Kidney tubule cell (primary cell): ENCODE data around the gene CXXC1.
A peak's percentile ranks its signal among the peaks of the same experiment; 100 is the strongest.
"Not testable (repeated sequence)": the region's sequence is repeated elsewhere in the genome, so short reads cannot be mapped to it uniquely, and the experiment has no call there.

ENCODE experiments used
- DNase-seq: peaks from one replicate; pipeline ENCODE4 v3.0.0-alpha.2; 2018; ENCODE audit warnings: low spot score

CXXC1 gene

GRCh38 chr18:50297621-50298442, 10.3 kb upstream of the CXXC1 start:
- peak; percentile 75 for DNase-seq

DNA sequence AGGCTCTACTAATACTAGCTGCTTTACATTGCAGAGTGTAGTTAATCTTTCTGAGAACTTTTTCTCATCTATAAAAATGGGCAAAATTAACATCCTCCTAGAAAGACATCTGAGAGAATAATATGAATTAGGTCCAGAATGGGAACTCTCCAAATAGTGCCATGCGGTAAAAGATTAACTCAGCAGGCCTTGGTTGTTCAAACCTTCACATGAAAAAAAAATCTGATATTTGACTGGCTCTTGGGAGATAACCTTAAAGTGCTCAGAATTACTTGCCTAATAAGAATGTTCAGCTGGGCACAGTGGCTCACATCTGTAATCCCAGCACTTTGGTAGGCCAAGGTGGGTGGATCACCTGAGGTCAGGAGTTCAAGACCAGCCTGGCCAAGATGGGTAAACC, 5.5 kb upstream of the CXXC1 start:
- no peak for DNase-seq

DNA sequence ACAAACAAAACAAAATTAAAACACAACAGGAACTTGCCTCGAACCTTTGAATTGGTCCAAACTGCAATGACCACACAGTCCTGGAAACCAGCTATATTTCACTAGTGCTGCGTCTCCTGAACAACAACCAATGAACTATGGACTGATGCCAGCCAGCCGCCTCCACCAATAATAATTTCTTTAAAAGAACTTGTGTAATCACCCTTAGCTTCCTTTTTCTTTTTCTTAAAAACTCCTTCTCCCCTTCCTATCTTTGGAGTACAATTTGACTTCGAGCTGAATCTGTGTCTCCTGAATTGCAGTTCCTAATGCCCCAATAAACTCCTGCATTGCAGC, 1.6 kb upstream of the CXXC1 start:
- DNase-seq = no peak

GRCh38 chr18:50288348-50289107, 1.0 kb upstream of the CXXC1 start:
- not testable (repeated sequence) for DNase-seq

DNA sequence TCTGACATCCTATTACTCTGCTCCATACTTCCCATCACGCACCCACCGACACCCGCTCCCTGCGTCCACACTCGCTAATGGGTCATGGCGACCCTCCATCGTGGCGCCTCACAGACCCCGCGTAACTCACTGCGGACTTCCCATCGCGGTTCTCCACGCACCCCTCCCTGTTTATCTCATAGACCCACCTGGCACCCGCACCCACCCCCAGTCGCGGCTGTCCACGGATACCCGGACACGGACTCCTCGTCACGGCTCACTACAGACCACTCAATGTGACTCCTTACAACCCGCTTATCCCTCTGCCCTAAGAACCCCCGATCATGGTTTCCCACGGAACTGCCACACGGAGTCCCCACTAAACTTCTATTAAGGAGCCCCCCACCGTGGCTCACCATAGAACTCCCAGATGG, 458 bp downstream of the CXXC1 start:
- DNase-seq = no peak

DNA sequence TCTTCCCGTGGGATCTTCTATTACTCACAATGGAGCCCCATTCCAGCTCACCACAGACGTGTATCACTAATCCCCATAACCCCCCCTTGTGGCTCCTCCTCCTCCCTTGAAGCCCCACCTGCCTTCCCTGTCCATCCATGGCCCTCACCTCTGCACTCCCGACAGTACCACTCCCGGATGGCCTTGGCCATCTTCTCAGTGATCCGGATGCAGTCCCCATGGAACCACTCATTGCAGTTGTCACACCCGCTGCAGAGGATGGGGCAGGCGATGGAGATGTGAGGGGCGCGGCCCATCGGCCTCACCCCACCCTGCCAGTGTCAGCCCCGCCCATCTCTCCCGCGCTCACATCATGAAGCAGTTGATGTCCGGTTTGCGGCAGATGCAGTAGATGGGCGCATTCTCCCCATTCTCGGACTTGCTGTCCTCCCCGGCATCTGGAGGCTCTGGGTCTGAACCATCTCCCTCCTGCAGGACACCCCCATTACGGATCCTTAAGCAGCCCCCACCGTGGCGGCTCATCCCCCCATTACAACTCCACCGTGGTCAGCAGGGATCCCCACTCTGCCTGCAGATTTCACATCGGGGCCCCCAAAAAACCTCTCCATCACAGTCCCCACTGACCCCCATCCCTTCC, 983 bp downstream of the CXXC1 start:
- peak; percentile 30 for DNase-seq

GRCh38 chr18:50285631-50286321, 1.7 kb downstream of the CXXC1 start:
- no peak for DNase-seq

DNA sequence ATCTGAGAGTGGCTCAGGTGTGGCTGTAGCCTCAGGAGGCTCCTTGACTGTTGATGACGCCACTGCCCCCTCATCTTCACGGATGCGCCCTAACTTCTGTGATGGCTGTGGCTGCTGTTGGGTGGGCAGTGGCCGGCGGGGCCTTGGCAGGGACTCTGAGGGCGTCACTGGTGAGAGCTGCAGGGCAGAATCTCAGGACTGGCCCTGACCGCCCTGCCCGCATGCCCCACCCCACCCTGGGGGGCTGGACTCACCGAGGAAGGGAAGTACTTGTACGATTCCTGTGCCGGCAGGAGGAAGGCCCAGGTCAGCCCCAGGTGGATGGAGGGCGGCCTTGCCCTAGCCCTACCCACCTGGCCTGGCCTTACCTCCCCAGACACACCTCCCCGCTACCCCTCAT, 2.4 kb downstream of the CXXC1 start:
- no peak for DNase-seq

DNA sequence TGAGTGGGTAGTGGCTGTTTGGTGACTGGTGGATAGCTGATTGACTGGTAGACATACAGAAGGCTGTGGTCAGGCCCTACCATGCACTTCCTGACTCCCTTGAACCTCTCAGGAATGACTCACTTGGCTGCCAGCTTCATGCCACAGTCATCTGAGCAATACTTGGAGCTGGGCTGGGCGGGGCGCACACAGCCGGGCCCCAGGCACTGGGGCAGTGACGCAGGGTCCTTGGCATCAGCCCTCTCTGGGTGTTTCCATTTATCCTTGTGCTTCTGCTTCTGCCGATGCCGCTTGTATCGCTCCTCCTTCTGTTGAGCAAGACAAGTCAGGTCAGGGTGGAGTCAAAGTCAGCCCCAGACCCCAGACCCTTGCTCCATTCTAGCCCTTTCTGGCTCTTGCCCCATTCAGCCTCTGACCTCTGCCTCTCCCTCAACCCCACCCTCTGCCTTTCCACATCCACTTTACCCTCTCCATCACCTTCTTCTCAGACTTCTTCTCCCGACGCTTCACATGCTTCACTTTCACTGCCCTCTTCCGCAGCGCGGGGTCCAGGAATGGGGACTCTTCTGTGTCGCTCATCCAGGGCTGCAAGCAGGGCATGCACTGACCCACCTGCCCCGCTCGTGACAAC, 3.1 kb downstream of the CXXC1 start:
- peak; percentile 77 for DNase-seq

DNA sequence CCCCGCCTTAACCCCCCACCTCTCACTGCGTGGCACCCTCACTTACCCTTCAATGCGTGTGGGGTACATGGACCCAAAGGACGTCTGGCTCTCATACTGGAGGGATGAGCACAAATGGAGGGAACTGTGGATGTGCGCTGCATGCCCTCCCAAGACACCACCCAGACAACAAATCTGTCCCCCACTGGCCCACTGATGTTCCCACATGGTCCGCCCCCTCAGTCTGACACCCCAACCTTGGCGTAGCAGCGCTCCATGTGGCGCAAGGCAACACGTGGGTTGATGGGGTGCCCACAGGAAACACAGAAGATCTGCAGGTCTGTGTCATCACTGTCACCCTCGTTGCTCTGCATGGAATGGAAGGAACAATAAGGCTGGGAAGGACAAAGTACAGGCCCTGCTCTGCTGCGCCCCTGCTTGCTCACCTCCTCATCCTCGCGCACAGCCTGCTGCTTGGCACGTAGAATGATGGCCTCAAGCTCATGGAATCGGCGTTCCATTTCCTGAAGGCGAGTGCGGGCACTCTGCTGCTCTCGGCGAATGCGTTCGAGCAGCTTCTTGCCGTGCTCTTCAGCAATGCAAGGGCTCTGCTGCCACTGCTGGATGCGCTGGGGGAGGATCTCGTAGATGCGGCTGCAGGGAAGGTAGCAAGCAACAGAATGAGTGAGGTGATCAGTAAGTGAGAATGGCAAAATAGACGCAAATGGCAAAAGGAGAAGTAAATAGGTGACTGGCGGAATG, 3.9 kb downstream of the CXXC1 start:
- no peak for DNase-seq

GRCh38 chr18:50282521-50283335, 4.8 kb downstream of the CXXC1 start:
- no peak for DNase-seq

- no peak for DNase-seq
Observed at GRCh38 chr18:50281972-50282520, 5.4 kb downstream of the CXXC1 start.

DNA sequence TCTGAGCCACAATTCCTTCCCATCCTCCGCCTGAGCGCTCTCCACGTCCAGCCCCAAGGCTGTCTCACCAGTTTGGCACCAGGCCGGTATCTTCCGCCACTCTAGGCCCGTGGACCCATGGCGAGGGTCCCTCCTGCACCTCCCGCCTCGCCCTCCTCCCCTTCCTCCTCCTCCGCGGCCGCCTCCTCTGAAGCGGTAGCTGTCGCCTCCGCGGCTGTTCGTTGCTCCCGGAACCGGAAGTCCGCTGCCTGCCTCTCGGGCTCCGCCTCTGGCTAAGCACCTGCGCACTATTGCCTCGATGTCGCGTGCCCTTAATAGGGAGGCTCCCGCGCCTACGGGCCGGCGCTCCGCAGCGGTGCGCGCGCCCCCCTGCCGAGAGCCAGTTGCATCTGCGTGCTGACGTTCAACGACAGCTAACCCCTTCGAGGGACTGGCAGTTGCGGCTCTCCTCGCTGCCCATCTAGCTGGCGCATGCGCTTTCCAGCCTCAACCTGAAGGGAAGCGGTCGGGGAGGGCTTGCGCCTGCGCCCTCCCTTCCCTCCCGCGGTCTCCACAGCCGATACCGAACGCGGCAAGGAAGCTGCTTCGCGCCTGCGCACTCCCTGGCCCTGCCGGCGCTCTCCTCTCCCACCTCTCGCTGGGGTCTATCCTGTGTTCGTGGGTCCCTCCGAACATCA, 6.1 kb downstream of the CXXC1 start, which contains the start of gene MBD1:
Gene MBD1, minus strand, starts transcription at position 229 of the 677 bp plus-strand sequence. CDS start 1,531 bp downstream, outside the sequence.
- peak; percentile 99 for DNase-seq

- DNase-seq = no peak
Observed at GRCh38 chr18:50280707-50281294, 6.7 kb downstream of the CXXC1 start.

DNA sequence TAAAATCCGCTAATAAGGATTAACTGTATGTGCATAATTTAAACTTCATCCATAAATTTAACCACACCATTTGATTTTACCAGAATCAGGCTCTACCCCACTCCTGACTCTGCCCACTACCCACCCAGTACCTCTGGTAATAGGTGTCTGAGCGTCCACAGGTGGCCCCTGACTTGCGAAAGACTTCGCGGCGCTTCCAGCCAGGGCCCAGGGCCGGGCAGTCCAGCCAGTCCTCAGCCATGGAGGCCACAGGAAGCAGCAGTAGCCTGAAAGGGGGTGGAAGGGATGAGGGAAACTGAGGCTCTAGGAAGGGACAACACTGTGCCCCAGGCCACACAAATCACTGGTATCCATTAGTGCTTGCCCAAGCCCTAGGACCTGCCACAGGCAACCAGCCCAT, 7.7 kb downstream of the CXXC1 start:
- no peak for DNase-seq

DNA sequence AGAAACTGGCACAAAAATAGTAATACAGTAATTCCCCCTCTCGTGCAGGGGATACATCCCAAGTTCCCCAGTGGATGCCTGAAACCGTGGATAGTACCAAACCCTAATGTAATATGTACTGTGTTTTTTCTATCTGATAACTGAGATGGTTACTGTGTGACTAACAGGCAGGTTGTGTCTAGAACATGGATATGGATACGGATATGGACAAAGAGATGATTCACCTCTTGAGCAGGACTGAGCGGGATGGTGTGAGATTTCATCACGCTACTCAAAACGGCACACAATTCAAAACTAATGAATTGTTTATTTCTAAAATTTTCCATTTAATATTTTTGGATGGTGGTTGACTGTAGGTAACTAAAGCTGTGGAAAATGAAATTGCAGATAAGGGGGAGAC, 9.6 kb downstream of the CXXC1 start:
- DNase-seq = peak; percentile 33

DNA sequence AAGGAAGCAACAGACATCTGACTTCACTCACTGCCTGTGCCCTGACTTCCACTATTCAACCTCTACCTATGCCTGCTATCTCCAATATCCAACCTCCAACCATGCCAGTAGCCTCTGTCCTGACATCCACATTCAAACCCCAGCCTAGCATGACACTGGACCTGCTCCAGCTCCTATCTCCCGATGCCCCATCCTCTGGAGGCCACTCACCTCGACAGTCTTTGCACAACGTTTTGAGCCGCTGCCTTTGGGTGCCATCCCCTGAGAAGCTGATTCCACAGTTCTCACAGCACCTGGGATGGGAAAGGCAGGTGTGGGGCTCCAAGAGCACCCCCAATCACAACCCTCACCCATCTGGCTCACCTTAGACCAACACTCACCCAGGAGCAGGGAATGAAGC, 11.0 kb downstream of the CXXC1 start:
- no peak for DNase-seq

DNA sequence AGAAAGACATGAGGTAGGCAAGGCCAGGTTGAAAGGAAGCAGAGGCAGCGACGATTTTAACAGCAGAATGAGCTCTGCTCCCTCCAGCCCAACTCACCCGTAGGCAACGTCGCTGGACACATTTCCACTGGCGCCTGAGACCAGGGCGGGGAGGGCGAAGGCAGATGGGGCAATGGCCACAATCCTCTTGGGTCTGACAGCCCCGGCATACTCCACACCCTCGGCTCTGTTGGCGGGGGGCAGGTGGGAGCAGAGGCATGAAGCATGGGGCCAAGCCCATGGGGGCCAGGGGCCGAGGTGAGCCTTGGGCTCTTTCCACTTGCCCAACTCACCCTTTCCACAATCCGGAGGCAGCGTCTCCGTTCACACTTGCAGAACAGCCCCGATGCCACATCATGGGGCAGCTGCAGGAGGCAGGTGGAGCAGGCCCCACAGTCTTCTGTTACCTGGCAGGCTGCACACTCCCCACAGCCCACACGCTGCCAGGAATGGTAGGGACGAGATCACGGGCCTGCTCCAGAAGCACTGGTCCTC, 11.9 kb downstream of the CXXC1 start:
- DNase-seq = no peak

- no peak for DNase-seq
Observed at GRCh38 chr18:50274941-50275340, 12.6 kb downstream of the CXXC1 start.
